ENCODE results near the gene C15orf40.

The C15orf40 gene

DNA sequence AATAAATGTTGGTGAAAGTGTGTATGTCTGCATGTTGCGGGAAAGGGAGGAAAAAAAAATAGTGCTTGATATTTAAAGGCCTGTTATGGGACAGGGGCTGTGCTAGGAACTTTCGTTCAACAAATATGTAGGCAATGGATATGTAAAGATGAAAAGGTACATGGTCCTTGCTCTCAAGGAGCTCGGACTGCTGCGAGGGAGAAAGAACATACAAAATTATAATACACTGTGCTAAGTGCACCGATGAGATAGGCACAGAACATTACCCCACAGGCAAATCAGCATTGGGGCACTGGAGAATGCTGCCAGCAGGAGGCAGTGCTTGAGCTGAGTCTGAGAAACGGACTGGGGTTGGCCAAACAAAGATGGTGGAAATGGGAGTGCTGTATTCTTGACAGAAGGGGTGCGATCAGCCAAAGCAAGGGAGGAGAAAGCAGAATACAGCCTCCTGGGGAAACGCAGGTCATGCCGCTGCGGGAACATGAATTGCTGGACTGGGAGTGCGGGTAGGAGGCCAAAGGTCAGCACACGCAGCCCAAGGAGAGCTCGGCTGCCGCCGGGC lies 649 bp downstream of the C15orf40 start (continued):
- TF ChIP-seq FEZF1 (tag by site-specific recombination; IDR thresholded peaks at IDR 0.05): no peak
- no peak for TF ChIP-seq BCL11B (tag by site-specific recombination; IDR thresholded peaks at IDR 0.05; ENCODE audit: low read depth)
- TF ChIP-seq ZNF785 (tag by site-specific recombination; IDR thresholded peaks at IDR 0.05): peak; percentile 94
- TF ChIP-seq ZNF174 (tag by site-specific recombination; IDR thresholded peaks at IDR 0.05): no peak
- no peak for TF ChIP-seq REPIN1 (tag by site-specific recombination; IDR thresholded peaks at IDR 0.05; ENCODE audit: low read depth)
- TF ChIP-seq ZNF138 (tag by site-specific recombination; IDR thresholded peaks at IDR 0.05; ENCODE audit: borderline replicate concordance): no peak
- no peak for TF ChIP-seq SP3 (tag by site-specific recombination; IDR thresholded peaks at IDR 0.05)
- no peak for TF ChIP-seq HOXD13 (CRISPR knock-in tag; IDR thresholded peaks at IDR 0.05; ENCODE audit: borderline replicate concordance)
- no peak for TF ChIP-seq ZNF202 (tag by site-specific recombination; IDR thresholded peaks at IDR 0.05; ENCODE audit: borderline replicate concordance)
- no peak for TF ChIP-seq ZBTB1 (tag by site-specific recombination; IDR thresholded peaks at IDR 0.05)
- TF ChIP-seq, protein P1, sequence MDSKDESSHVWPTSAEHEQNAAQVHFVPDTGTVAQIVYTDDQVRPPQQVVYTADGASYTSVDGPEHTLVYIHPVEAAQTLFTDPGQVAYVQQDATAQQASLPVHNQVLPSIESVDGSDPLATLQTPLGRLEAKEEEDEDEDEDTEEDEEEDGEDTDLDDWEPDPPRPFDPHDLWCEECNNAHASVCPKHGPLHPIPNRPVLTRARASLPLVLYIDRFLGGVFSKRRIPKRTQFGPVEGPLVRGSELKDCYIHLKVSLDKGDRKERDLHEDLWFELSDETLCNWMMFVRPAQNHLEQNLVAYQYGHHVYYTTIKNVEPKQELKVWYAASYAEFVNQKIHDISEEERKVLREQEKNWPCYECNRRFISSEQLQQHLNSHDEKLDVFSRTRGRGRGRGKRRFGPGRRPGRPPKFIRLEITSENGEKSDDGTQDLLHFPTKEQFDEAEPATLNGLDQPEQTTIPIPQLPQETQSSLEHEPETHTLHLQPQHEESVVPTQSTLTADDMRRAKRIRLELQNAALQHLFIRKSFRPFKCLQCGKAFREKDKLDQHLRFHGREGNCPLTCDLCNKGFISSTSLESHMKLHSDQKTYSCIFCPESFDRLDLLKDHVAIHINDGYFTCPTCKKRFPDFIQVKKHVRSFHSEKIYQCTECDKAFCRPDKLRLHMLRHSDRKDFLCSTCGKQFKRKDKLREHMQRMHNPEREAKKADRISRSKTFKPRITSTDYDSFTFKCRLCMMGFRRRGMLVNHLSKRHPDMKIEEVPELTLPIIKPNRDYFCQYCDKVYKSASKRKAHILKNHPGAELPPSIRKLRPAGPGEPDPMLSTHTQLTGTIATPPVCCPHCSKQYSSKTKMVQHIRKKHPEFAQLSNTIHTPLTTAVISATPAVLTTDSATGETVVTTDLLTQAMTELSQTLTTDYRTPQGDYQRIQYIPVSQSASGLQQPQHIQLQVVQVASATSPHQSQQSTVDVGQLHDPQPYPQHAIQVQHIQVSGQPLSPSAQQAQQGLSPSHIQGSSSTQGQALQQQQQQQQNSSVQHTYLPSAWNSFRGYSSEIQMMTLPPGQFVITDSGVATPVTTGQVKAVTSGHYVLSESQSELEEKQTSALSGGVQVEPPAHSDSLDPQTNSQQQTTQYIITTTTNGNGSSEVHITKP (tag by site-specific recombination; IDR thresholded peaks at IDR 0.05): peak; percentile 91
- no peak for TF ChIP-seq ZNF404 (tag by site-specific recombination; IDR thresholded peaks at IDR 0.05)
- no peak for TF ChIP-seq IKZF3 (tag by site-specific recombination; IDR thresholded peaks at IDR 0.05)
- TF ChIP-seq, protein P2, sequence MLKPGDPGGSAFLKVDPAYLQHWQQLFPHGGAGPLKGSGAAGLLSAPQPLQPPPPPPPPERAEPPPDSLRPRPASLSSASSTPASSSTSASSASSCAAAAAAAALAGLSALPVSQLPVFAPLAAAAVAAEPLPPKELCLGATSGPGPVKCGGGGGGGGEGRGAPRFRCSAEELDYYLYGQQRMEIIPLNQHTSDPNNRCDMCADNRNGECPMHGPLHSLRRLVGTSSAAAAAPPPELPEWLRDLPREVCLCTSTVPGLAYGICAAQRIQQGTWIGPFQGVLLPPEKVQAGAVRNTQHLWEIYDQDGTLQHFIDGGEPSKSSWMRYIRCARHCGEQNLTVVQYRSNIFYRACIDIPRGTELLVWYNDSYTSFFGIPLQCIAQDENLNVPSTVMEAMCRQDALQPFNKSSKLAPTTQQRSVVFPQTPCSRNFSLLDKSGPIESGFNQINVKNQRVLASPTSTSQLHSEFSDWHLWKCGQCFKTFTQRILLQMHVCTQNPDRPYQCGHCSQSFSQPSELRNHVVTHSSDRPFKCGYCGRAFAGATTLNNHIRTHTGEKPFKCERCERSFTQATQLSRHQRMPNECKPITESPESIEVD (tag by site-specific recombination; IDR thresholded peaks at IDR 0.05): no peak
- no peak; the same call in 1 of the 2 replicates for TF ChIP-seq ZXDB (tag by site-specific recombination; IDR thresholded peaks at IDR 0.05)
- TF ChIP-seq, protein P3, sequence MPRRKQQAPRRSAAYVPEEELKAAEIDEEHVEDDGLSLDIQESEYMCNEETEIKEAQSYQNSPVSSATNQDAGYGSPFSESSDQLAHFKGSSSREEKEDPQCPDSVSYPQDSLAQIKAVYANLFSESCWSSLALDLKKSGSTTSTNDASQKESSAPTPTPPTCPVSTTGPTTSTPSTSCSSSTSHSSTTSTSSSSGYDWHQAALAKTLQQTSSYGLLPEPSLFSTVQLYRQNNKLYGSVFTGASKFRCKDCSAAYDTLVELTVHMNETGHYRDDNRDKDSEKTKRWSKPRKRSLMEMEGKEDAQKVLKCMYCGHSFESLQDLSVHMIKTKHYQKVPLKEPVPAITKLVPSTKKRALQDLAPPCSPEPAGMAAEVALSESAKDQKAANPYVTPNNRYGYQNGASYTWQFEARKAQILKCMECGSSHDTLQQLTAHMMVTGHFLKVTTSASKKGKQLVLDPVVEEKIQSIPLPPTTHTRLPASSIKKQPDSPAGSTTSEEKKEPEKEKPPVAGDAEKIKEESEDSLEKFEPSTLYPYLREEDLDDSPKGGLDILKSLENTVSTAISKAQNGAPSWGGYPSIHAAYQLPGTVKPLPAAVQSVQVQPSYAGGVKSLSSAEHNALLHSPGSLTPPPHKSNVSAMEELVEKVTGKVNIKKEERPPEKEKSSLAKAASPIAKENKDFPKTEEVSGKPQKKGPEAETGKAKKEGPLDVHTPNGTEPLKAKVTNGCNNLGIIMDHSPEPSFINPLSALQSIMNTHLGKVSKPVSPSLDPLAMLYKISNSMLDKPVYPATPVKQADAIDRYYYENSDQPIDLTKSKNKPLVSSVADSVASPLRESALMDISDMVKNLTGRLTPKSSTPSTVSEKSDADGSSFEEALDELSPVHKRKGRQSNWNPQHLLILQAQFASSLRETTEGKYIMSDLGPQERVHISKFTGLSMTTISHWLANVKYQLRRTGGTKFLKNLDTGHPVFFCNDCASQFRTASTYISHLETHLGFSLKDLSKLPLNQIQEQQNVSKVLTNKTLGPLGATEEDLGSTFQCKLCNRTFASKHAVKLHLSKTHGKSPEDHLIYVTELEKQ (tag by site-specific recombination; IDR thresholded peaks at IDR 0.05; ENCODE audit: borderline replicate concordance): no peak
- TF ChIP-seq ZNF274 (IDR thresholded peaks at IDR 0.05; ENCODE audit: low read length): no peak
- TF ChIP-seq ZNF274 (tag by site-specific recombination; IDR thresholded peaks at IDR 0.05; ENCODE audit: borderline replicate concordance): no peak
- TF ChIP-seq, protein P4, sequence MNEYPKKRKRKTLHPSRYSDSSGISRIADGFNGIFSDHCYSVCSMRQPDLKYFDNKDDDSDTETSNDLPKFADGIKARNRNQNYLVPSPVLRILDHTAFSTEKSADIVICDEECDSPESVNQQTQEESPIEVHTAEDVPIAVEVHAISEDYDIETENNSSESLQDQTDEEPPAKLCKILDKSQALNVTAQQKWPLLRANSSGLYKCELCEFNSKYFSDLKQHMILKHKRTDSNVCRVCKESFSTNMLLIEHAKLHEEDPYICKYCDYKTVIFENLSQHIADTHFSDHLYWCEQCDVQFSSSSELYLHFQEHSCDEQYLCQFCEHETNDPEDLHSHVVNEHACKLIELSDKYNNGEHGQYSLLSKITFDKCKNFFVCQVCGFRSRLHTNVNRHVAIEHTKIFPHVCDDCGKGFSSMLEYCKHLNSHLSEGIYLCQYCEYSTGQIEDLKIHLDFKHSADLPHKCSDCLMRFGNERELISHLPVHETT (tag by site-specific recombination; IDR thresholded peaks at IDR 0.05): no peak
- TF ChIP-seq ZNF837 (tag by site-specific recombination; IDR thresholded peaks at IDR 0.05): no peak
- TF ChIP-seq GLIS1 (tag by site-specific recombination; IDR thresholded peaks at IDR 0.05): no peak; the same call in 1 of the 2 replicates
- TF ChIP-seq ZNF747 (tag by site-specific recombination; IDR thresholded peaks at IDR 0.05): no peak
- TF ChIP-seq ZNF558 (tag by site-specific recombination; IDR thresholded peaks at IDR 0.05): peak; percentile 20; the same call in 1 of the 2 replicates
- TF ChIP-seq ZNF266 (tag by site-specific recombination; IDR thresholded peaks at IDR 0.05; ENCODE audit: low read depth): no peak
- TF ChIP-seq, protein P5, sequence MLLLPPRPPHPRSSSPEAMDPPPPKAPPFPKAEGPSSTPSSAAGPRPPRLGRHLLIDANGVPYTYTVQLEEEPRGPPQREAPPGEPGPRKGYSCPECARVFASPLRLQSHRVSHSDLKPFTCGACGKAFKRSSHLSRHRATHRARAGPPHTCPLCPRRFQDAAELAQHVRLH (tag by site-specific recombination; IDR thresholded peaks at IDR 0.05): peak; percentile 81
- no peak for TF ChIP-seq ZNF501 (tag by site-specific recombination; IDR thresholded peaks at IDR 0.05)
- no peak for TF ChIP-seq ZNF621 (tag by site-specific recombination; IDR thresholded peaks at IDR 0.05)
- no peak for TF ChIP-seq ZNF175 (tag by site-specific recombination; IDR thresholded peaks at IDR 0.05)
- TF ChIP-seq ZNF239 (tag by site-specific recombination; IDR thresholded peaks at IDR 0.05): no peak
- TF ChIP-seq ZFP41 (tag by site-specific recombination; IDR thresholded peaks at IDR 0.05; ENCODE audit: borderline replicate concordance): no peak
- TF ChIP-seq ZNF660 (tag by site-specific recombination; IDR thresholded peaks at IDR 0.05): peak; percentile 29; the same call in 1 of the 2 replicates
